ENCODE measurements around the gene HLA-DOA.

DNA sequence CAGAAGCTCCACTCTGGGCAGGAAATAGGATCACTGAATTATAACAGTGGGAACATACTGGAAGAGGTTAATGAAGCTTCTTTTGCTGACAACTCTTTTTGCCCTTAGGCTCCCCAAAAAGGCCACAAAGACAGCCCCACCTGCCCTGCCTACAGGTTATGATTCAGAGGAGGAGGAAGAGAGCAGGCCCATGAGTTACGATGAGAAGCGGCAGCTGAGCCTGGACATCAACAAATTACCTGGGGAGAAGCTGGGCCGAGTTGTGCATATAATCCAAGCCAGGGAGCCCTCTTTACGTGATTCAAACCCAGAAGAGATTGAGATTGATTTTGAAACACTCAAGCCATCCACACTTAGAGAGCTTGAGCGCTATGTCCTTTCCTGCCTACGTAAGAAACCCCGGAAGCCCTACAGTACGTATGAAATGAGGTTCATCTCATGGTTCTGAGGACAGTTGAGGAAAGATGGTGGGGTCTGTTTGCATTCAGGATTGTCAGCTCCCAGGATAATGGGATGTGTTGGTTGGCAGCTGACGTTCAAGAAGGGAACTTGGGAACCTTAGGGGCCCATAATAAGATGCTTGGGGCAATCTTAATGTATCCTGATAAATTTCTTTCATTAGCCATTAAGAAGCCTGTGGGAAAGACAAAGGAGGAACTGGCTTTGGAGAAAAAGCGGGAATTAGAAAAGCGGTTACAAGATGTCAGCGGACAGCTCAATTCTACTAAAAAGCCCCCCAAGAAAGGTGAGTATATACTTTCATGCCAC is 29.5 kb downstream of the HLA-DOA start:
- TF ChIP-seq, protein P1, sequence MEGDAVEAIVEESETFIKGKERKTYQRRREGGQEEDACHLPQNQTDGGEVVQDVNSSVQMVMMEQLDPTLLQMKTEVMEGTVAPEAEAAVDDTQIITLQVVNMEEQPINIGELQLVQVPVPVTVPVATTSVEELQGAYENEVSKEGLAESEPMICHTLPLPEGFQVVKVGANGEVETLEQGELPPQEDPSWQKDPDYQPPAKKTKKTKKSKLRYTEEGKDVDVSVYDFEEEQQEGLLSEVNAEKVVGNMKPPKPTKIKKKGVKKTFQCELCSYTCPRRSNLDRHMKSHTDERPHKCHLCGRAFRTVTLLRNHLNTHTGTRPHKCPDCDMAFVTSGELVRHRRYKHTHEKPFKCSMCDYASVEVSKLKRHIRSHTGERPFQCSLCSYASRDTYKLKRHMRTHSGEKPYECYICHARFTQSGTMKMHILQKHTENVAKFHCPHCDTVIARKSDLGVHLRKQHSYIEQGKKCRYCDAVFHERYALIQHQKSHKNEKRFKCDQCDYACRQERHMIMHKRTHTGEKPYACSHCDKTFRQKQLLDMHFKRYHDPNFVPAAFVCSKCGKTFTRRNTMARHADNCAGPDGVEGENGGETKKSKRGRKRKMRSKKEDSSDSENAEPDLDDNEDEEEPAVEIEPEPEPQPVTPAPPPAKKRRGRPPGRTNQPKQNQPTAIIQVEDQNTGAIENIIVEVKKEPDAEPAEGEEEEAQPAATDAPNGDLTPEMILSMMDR (IDR thresholded peaks at IDR 0.05; ENCODE audit: insufficient read depth, low read depth, low read length), result no peak
- no peak for TF ChIP-seq EZH2 (IDR thresholded peaks at IDR 0.05; ENCODE audit: insufficient read depth, low read length)

All from astrocyte (in vitro differentiated cells and primary cell).